ENCODE data around the gene MAP3K5. TPM values are rescaled to one million over a fixed set of nuclear protein-coding genes. Genes with fewer than 3 reads are reported as not detected.

Gene MAP3K5
- total and polyA plus RNA-seq, 7 donors, result 7.4 to 17.8 (median 9.4) TPM

GRCh38 chr6:136795386-136795785 lies 3.1 kb upstream of the MAP3K5 start:
- Histone ChIP-seq H3K27me3 (no peaks in the 10 kb centered on the region), H3K36me3 (no peaks in the 10 kb centered on the region), H3K4me3 (no peak overlapping the region), H3K27ac (no peak overlapping the region), H3K9me3 (no peaks in the 10 kb centered on the region), H3K4me1 (peaks cover 0 to 15% (median 7%) of the 10 kb centered on the region in 4 donors)
- WGBS, 2 donors, result 88 to 94% methylated on average over 2 of the region's 2 CpGs
- no peak for TF ChIP-seq POLR2AphosphoS5 (IDR thresholded peaks at IDR 0.05)
- TF ChIP-seq EP300 (IDR thresholded peaks at IDR 0.05), result no peak
- intact Hi-C loops (cut with DNase I), result no loop called here
- DNase-seq, result no peak

GRCh38 chr6:136793363-136793762 lies 1.1 kb upstream of the MAP3K5 start:
- 10 to 36% methylated on average over 8 of the region's 8 CpGs for WGBS, 2 donors
- intact Hi-C loops (cut with DNase I), result no loop called here

GRCh38 chr6:136792095-136792409 lies 225 bp downstream of the MAP3K5 start:
- no peaks in the 10 kb centered on the region for H3K9me3 ChIP-seq
- DNase-seq, result no peak
- H3K27me3 ChIP-seq, result no peaks in the 10 kb centered on the region
- H3K4me3 ChIP-seq, result peak overlapping the region; percentile 51 to 69 (median 66)
- intact Hi-C loops (cut with DNase I), result loop anchor here (1.0 kb wide), 1 partner anchor 148 kb away; no protein-coding TSS in a partner anchor
- TF ChIP-seq EP300 (IDR thresholded peaks at IDR 0.05) (no peak), POLR2A (IDR thresholded peaks at IDR 0.05) (no peak), POLR2AphosphoS5 (IDR thresholded peaks at IDR 0.05) (peak in 2 of 4 donors; percentile 24 to 51), CTCF (IDR thresholded peaks at IDR 0.05) (no peak)
- H3K4me1 ChIP-seq, result peaks cover 0 to 26% (median 14%) of the 10 kb centered on the region in 4 donors
- H3K27ac ChIP-seq, result peak overlapping the region; percentile 74 to 97 (median 82)
- no peaks in the 10 kb centered on the region for H3K36me3 ChIP-seq
- WGBS, 2 donors, result 0 to 1% methylated on average over 46 of the region's 46 CpGs

More at GRCh38 chr6:136793363-136793762, 1.1 kb upstream of the MAP3K5 start:
- Histone ChIP-seq H3K36me3 (no peaks in the 10 kb centered on the region), H3K4me3 (peak overlapping the region; percentile 51 to 69 (median 66)), H3K9me3 (no peaks in the 10 kb centered on the region), H3K27ac (peak overlapping the region; percentile 74 to 97 (median 82)), H3K27me3 (no peaks in the 10 kb centered on the region), H3K4me1 (peaks cover 0 to 21% (median 10%) of the 10 kb centered on the region in 4 donors)
- DNase-seq, result no peak
- TF ChIP-seq POLR2A (IDR thresholded peaks at IDR 0.05), result no peak
- TF ChIP-seq CTCF (IDR thresholded peaks at IDR 0.05), result peak in 1 of 4 experiments; percentile 2
- TF ChIP-seq EP300 (IDR thresholded peaks at IDR 0.05), result no peak

GRCh38 chr6:136791296-136792094 lies 782 bp downstream of the MAP3K5 start:
- intact Hi-C loops (cut with DNase I), result loop anchor here (1.0 kb wide), 2 partner anchors 147 to 208 kb away; no protein-coding TSS in a partner anchor
- peak overlapping the region; percentile 51 to 69 (median 66) for H3K4me3 ChIP-seq
- H3K27me3 ChIP-seq, result no peaks in the 10 kb centered on the region
- peak; percentile 88 for DNase-seq
- no peak for TF ChIP-seq EP300 (IDR thresholded peaks at IDR 0.05)
- TF ChIP-seq CTCF (IDR thresholded peaks at IDR 0.05), result peak in 1 of 4 experiments; percentile 9
- peak in 1 of 2 donors; percentile 49 for TF ChIP-seq POLR2A (IDR thresholded peaks at IDR 0.05)
- TF ChIP-seq POLR2AphosphoS5 (IDR thresholded peaks at IDR 0.05), result peak; percentile 42 to 62 (median 52)
- H3K36me3 ChIP-seq, result no peaks in the 10 kb centered on the region
- H3K9me3 ChIP-seq, result no peaks in the 10 kb centered on the region
- 0 to 1% methylated on average over 62 of the region's 62 CpGs for WGBS, 2 donors
- peak overlapping the region; percentile 74 to 97 (median 82) for H3K27ac ChIP-seq
- H3K4me1 ChIP-seq, result peaks cover 0 to 26% (median 14%) of the 10 kb centered on the region in 4 donors

Data from sigmoid colon (tissue), 7 donors.